Activated T-cell treated with anti-CD3 and anti-CD28 coated beads, Interleukin-2, amount 50 U/mL, for 1 hour (primary cell): ENCODE data around the gene KANSL1.
"Not testable (repeated sequence)": the region's sequence is repeated elsewhere in the genome, so short reads cannot be mapped to it uniquely, and the experiment has no call there.

Source experiments
- DNase-seq: peaks from one replicate; pipeline ENCODE4 v3.0.0-alpha.2; 2020

KANSL1 gene, protein sequence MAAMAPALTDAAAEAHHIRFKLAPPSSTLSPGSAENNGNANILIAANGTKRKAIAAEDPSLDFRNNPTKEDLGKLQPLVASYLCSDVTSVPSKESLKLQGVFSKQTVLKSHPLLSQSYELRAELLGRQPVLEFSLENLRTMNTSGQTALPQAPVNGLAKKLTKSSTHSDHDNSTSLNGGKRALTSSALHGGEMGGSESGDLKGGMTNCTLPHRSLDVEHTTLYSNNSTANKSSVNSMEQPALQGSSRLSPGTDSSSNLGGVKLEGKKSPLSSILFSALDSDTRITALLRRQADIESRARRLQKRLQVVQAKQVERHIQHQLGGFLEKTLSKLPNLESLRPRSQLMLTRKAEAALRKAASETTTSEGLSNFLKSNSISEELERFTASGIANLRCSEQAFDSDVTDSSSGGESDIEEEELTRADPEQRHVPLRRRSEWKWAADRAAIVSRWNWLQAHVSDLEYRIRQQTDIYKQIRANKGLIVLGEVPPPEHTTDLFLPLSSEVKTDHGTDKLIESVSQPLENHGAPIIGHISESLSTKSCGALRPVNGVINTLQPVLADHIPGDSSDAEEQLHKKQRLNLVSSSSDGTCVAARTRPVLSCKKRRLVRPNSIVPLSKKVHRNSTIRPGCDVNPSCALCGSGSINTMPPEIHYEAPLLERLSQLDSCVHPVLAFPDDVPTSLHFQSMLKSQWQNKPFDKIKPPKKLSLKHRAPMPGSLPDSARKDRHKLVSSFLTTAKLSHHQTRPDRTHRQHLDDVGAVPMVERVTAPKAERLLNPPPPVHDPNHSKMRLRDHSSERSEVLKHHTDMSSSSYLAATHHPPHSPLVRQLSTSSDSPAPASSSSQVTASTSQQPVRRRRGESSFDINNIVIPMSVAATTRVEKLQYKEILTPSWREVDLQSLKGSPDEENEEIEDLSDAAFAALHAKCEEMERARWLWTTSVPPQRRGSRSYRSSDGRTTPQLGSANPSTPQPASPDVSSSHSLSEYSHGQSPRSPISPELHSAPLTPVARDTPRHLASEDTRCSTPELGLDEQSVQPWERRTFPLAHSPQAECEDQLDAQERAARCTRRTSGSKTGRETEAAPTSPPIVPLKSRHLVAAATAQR (N-terminal part only)

DNA sequence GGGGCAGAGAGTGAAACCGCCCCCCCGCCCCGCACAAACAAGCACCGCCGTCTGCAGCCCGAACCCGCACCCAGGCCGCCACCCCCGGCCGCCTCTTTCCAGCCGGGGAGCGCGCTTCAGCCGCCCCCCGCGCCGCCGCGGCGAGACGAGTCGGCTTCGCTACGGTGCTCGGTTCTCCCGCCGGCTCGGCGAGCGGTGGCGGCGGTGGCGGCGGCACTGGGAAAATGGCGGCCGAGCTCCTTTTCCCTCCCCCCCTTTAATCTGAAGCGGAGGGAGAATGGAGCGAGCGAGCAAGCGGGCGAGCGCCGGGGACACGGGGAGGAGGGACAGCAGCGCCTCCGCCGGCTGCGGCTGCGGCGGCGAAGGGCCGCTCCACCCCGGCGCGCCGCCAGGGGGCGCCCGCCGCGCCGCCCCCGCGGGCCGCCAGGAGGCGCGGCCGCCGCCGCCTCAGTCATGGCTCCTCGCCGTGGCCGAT is at the start of gene KANSL1:
Gene KANSL1 (minus strand): TSS at position 279 of the 475 bp plus-strand sequence. CDS start 21,286 bp downstream, outside the sequence.
- no peak for DNase-seq

DNA sequence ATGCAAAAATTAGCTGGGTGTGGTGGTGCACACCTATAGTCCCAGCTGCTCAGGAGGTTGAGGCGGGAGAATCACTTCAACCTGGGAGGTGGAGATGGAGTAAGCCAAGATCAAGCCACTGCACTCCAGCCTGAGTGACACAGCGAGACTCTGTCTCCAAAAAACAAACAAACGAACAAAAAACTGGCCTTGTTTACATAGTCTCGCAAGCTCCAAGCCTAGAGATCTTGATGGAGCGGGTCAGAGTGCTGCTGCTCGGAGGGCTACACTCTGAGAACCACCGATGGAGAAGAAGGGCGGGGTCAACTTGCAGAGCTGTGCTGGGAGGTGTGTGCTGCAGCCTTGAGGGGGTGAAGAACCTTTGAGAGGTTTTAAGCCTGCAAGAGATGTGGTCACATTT is 38.1 kb upstream of the KANSL1 start:
- DNase-seq, result not testable (repeated sequence)

DNA sequence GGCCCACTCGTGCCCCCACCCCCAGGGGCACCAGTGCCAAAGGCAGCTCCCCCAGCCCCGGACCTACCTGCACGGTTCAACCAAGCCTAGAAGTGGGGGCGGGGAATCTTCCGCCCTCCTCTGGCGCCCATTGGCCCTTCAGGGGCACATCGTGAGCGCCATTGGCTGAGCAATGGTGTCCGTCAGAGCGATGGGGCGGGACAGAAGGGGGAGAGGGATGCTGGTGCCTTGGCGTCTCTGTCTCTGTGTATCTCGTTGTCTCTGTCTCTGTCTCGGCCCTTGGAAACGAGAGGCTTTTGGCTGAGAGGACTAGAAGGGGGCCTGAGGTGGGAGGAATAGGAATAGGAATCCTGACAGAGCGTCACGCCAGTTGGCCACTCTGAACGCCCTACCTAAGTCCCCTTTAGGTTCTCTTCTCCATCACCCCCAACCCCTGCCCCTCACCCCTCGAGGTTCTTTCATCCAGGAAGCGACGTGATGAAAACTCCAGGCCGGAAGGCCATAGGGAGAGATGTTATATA is 32.1 kb upstream of the KANSL1 start:
- DNase-seq, result peak; percentile 92

GRCh38 chr17:46224864-46225263 is 31.6 kb upstream of the KANSL1 start:
- not testable (repeated sequence) for DNase-seq

DNA sequence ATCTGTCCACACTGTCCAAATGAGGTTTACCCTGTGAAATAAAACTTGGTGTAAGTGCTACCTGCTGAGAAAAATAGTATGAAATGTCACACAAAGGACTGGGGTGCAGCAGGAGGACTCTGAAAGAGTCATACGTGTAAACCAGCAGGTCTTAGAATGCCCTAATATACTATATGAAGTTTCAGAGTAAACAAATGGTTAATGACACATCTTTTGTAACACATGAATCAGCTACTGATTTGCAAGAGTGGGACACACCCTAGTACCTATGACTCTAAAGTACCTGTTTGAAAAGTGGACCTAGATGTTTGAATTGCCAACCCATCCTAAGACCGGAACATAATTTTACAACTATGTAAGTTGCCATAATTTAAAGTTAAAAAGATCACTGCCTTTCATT is 29.8 kb upstream of the KANSL1 start:
- DNase-seq, result not testable (repeated sequence)

DNA sequence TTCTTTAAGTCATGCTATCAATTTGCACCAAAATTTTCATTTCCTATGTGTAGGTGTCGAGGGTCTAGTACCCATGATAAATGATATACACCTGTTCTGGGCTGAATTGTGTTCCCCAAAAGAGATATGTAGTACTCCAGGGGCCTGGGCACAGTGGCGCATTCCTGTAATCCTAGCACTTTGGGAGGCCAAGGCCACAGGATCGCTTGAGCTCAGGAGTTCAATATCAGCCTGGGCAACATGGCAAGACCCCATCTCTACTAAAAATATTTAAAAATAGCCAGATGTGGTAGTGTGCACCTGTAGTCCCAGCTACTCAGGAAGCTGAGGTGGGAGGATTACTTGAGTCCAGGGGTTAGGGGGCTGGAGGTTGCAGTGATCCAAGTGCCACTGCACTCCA is 23.5 kb upstream of the KANSL1 start:
- DNase-seq, result no peak

DNA sequence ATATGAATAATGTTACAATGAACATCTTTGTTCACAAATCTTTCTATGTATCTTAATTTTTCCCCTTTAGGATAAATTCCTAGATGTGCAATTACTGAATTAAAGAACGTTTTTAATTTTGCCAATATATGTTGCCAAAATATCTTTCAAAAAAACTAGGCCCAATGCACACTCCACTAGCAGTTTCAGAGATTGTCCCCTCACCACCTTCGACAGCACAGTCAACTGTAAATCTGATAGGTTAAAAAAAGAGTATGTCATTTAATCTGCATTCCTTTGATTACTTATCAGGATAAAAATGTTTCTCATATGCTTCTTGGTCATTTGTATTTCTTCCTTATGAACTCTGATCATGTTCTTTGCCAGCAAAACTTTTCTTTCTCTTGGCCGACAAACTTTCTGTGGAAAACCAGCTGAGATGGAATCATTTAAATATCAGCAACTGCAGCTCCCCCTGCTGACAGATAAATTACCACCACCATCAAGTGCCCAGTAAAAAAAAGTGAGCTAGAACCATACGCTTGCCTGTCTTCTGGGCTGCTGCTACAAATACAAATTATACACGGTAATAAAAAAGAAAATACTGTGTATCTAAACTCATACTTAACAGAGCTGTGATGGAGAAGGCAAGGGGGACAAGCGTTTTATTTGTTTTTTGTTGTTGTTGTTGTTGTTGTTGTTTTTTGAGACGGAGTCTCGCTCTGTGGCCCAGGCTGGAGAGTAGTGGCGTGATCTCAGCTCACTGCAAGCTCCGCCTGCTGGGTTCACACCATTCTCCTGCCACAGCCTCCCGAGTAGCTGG is 19.6 kb upstream of the KANSL1 start:
- DNase-seq, result peak; percentile 36

DNA sequence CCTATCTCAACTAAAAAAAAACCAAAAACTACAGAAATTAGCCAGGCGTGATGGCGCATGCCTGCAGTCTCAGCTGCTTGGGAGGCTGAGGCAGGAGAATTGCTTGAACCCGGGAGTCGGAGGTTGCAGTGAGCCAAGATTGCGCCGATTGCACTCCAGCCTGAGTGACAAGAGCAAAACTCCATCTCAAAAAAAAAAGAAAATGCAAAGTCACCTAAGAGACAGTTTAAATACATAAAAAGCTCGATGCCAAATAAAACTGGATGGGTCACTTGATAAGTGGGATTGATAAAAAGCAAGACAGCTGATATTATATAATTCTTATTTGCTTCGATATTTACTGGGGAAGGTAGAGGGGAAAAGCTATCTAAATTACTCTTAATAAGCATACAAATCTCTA is 15.8 kb upstream of the KANSL1 start:
- no peak for DNase-seq

- DNase-seq, result no peak
Observed at GRCh38 chr17:46205975-46206374, 12.7 kb upstream of the KANSL1 start.

- DNase-seq, result no peak
Observed at GRCh38 chr17:46202424-46202823, 9.2 kb upstream of the KANSL1 start.

DNA sequence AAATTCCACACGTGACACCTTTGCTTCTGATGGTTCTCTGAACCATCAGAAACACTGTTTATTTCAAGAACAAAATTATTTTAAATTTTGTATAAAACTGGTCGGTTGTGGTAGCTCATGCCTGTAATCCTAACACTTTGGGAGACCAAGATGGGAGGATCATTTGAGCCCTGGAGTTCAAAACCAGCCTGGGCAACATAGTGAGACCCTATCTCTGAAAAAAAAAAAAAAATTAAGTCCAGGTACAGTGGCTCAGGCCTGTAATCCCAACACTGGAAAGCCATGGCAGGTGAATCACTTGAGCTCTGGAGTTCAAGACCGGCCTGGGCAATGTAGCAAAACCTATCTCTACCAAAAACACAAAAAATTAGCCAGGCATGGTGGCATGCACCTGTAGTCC is 8.3 kb upstream of the KANSL1 start:
- DNase-seq, result no peak

GRCh38 chr17:46200197-46200596 is 7.0 kb upstream of the KANSL1 start:
- no peak for DNase-seq

GRCh38 chr17:46199379-46199778 is 6.2 kb upstream of the KANSL1 start:
- no peak for DNase-seq

- no peak for DNase-seq
Observed at GRCh38 chr17:46198233-46198632, 5.0 kb upstream of the KANSL1 start.

- DNase-seq, result no peak
Observed at GRCh38 chr17:46197530-46197929, 4.3 kb upstream of the KANSL1 start.

- DNase-seq, result no peak
Observed at GRCh38 chr17:46195939-46196716, 2.9 kb upstream of the KANSL1 start.

GRCh38 chr17:46195217-46195855 is 2.1 kb upstream of the KANSL1 start:
- no peak for DNase-seq

DNA sequence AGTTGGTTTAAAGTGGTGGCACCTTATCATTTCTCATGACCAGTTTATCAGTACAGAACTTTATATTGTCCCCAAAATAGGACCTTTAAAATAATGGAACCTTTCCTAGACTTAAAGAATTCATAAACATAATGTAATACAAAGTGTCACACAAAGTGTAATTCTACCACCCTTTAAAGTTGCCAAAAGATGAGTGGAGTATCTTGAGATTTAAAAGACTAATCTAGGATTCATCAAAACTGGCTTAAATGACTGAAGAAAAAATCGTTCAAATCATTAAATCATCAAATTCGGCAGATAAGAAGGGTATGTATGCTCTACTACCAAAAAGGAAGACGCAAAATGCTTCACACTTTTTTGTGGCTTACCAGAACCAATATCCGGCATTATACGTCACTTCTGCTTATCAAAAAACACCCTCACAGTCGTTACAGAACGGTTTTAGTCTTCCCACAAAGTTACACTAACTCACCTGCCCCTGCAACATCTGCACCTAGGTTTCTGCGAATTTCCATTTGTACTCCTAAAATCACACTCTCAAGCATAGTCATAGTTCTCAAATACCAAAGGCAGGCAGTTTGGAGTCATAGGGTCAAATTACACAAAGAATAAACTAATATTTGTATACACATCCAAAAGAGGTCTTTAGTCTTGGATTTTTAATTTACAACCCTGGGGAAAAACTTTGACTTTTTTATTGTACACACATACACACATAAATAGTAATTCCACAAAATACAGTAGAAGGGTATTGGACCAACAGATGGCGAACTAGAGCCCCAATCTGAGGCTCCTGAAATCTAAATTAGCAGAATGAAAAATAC is 1.4 kb upstream of the KANSL1 start:
- DNase-seq, result no peak

- DNase-seq, result peak; percentile 88
Observed at GRCh38 chr17:46193626-46194392, 580 bp upstream of the KANSL1 start.
